ENCODE data around the gene GPX1.

DNA sequence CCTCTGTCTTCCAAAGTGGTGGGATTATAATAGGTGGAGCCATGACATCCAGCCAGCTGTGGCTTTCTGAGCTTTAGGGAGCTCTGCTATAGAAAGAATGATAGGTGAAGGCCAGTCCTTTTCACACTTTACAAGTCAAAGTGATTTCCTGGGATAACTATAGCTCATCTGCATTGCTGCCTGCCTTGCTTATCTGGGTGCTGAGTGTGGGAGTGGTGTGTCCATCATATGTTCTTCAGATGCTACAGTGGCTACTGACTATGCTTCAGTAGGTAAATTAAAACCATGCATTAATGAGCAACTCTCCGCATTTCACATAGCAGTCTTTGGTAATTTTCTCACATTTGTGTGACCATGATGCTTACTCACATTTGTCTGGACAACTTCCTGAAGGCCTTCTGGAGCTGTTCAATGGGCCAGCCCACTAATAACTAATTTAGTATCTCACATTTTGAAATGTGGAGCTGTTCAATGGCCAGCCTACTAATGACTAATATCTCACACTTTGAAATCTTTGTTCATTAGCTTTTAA is 30.2 kb upstream of the GPX1 start:
- TF ChIP-seq, protein P1, sequence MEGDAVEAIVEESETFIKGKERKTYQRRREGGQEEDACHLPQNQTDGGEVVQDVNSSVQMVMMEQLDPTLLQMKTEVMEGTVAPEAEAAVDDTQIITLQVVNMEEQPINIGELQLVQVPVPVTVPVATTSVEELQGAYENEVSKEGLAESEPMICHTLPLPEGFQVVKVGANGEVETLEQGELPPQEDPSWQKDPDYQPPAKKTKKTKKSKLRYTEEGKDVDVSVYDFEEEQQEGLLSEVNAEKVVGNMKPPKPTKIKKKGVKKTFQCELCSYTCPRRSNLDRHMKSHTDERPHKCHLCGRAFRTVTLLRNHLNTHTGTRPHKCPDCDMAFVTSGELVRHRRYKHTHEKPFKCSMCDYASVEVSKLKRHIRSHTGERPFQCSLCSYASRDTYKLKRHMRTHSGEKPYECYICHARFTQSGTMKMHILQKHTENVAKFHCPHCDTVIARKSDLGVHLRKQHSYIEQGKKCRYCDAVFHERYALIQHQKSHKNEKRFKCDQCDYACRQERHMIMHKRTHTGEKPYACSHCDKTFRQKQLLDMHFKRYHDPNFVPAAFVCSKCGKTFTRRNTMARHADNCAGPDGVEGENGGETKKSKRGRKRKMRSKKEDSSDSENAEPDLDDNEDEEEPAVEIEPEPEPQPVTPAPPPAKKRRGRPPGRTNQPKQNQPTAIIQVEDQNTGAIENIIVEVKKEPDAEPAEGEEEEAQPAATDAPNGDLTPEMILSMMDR (IDR thresholded peaks at IDR 0.05): no peak
- no peak for TF ChIP-seq EZH2 (IDR thresholded peaks at IDR 0.05)
- TF ChIP-seq EZH2phosphoT487 (IDR thresholded peaks at IDR 0.05): no peak
